ENCODE measurements around the gene PEAK3.

- TF ChIP-seq CTCF (IDR thresholded peaks at IDR 0.05 in 2 of 3, conservative IDR thresholded peaks at IDR 0.05 in 1 of 3; ENCODE audit: insufficient read depth in 2 of 3, low read depth in 1 of 3, low read length in 3 of 3) = no peak
- TF ChIP-seq NFIX (CRISPR knock-in tag; IDR thresholded peaks at IDR 0.05; ENCODE audit: low read depth) = no peak
- no peak for TF ChIP-seq HOMEZ (CRISPR knock-in tag; IDR thresholded peaks at IDR 0.05)
- no peak for TF ChIP-seq EZH2 (IDR thresholded peaks at IDR 0.05; ENCODE audit: borderline replicate concordance, low read depth, low read length)
- no peak for TF ChIP-seq CEBPB (tag; IDR thresholded peaks at IDR 0.05)
- TF ChIP-seq ZNF407 (IDR thresholded peaks at IDR 0.05; ENCODE audit: low read depth) = no peak
- TF ChIP-seq ATF7 (IDR thresholded peaks at IDR 0.05) = no peak
- TF ChIP-seq TCF7 (IDR thresholded peaks at IDR 0.05; ENCODE audit: borderline replicate concordance) = no peak
- TF ChIP-seq CREB1 (IDR thresholded peaks at IDR 0.05) = no peak
- TF ChIP-seq CREB1 (CRISPR knock-in tag; IDR thresholded peaks at IDR 0.05) = no peak
Measured at GRCh38 chr19:2307518-2308012, 25.6 kb upstream of the PEAK3 start.
